OCI-LY1 (cell line): ENCODE results near the gene DYNC1LI1.

ENCODE experiments used
- H2AFZ ChIP-seq: fragments of 200-600 bp; sonication (generic), shearing (Covaris generic); 2 replicates; pipeline ENCODE4 v1.6.0; 2014; ENCODE audit warnings: antibody characterized with exemption, mild to moderate bottlenecking, low read length
- H3F3A ChIP-seq: fragments of 200-600 bp; sonication (generic), shearing (Covaris generic); 2 replicates; pipeline ENCODE4 v1.6.0; 2014; ENCODE audit warnings: mild to moderate bottlenecking, antibody characterized with exemption, low read length, moderate library complexity; ENCODE audit not compliant: insufficient read depth
- H3K27ac ChIP-seq: fragments of 200-600 bp; sonication (generic); 2 replicates; pipeline ENCODE4 v1.5.1; 2014; ENCODE audit warnings: low read length, mixed run types, mild to moderate bottlenecking, low read depth; ENCODE audit not compliant: poor library complexity, severe bottlenecking
- H3K27me3 ChIP-seq: fragments of 200-600 bp; sonication (generic); 2 replicates; pipeline ENCODE4 v1.6.0; 2014; ENCODE audit warnings: antibody characterized with exemption, mild to moderate bottlenecking, low read length, moderate library complexity; ENCODE audit not compliant: insufficient read depth
- H3K36me3 ChIP-seq: fragments of 200-600 bp; sonication (generic); 2 replicates; pipeline ENCODE4 v1.6.1; 2014; ENCODE audit warnings: mild to moderate bottlenecking, antibody characterized with exemption, low read length, moderate library complexity, mixed read lengths; ENCODE audit not compliant: insufficient read depth
- H3K4me1 ChIP-seq: fragments of 200-600 bp; sonication (generic); 2 replicates; pipeline ENCODE4 v1.5.1; 2014; ENCODE audit warnings: mild to moderate bottlenecking, low read length, moderate library complexity; ENCODE audit not compliant: insufficient read depth, severe bottlenecking
- H3K4me2 ChIP-seq: fragments of 200-600 bp; sonication (generic), shearing (Covaris generic); 2 replicates; pipeline ENCODE4 v1.6.1; 2014; ENCODE audit warnings: low read length
- H3K4me3 ChIP-seq: fragments of 200-600 bp; sonication (generic); 2 replicates; pipeline ENCODE4 v1.5.1; 2014; ENCODE audit warnings: low read length, low read depth, mild to moderate bottlenecking, mixed read lengths; ENCODE audit not compliant: poor library complexity, severe bottlenecking
- H3K79me2 ChIP-seq: fragments of 200-600 bp; shearing (Covaris generic); 2 replicates; pipeline ENCODE4 v1.6.1; 2016; ENCODE audit warnings: mixed run types, low read length, mixed read lengths; ENCODE audit not compliant: insufficient read depth
- H3K9ac ChIP-seq: fragments of 200-600 bp; sonication (generic), shearing (Covaris generic); 2 replicates; pipeline ENCODE4 v1.6.1; 2014; ENCODE audit warnings: mild to moderate bottlenecking, low read length, mixed read lengths
- H3K9me2 ChIP-seq: fragments of 200-600 bp; sonication (generic), shearing (Covaris generic); 2 replicates; pipeline ENCODE4 v1.6.1; 2014; ENCODE audit warnings: low read depth, mild to moderate bottlenecking, low read length, mixed read lengths
- H3K9me3 ChIP-seq: fragments of 200-600 bp; shearing (Covaris generic); 2 replicates; pipeline ENCODE4 v1.6.1; 2014; ENCODE audit warnings: low read length, mixed read lengths
- H4K20me1 ChIP-seq: fragments of 200-600 bp; sonication (generic), shearing (Covaris generic); 2 replicates; pipeline ENCODE4 v1.6.0; 2016; ENCODE audit warnings: mild to moderate bottlenecking, low read length; ENCODE audit not compliant: insufficient read depth
- CTCF ChIP-seq: fragments of 200-600 bp; sonication (generic), shearing (Covaris generic); IDR thresholded peaks from 2 replicates; pipeline ENCODE4 v1.5.1; 2017; ENCODE audit warnings: mild to moderate bottlenecking, antibody characterized with exemption, low read length, moderate library complexity, mixed read lengths
- EZH2 ChIP-seq: fragments of 200-600 bp; sonication (generic), shearing (Covaris generic); IDR thresholded peaks from 2 replicates; pipeline ENCODE4 v1.8.0; 2017; ENCODE audit warnings: borderline replicate concordance, mixed run types, mild to moderate bottlenecking, antibody characterized with exemption, low read length, moderate library complexity, mixed read lengths

DYNC1LI1 gene

DNA sequence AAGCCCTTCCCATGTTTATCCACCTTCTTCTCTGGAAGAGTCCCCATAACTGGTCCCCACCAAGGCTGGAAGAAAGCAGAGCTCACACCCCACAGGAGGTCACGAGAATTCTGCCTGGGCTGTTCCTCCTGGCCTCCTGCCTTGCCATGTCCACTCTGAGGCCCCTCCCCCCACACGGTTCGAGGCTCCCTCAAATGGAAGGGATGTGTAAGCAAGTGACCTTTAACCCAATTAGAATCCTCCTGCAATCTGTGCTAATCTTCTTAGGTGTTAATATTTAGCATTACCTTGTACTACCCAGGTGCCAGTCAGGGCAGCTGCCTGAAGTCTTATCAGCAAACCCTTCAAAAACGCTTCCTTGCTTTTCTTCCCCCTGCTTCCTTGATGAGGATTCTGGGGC, 32.4 kb upstream of the DYNC1LI1 start:
- Histone ChIP-seq H3K9me2 (no peaks in the 10 kb centered on the region), H3K9ac (no peak overlapping the region), H4K20me1 (no peaks in the 10 kb centered on the region), H3K9me3 (no peaks in the 10 kb centered on the region), H3F3A (no peaks in the 10 kb centered on the region), H3K27ac (no peak overlapping the region), H2AFZ (no peak overlapping the region), H3K4me3 (no peak overlapping the region), H3K4me1 (no peaks in the 10 kb centered on the region), H3K27me3 (no peaks in the 10 kb centered on the region), H3K36me3 (no peaks in the 10 kb centered on the region; the same call in 1 of the 2 replicates), H3K79me2 (no peaks in the 10 kb centered on the region), H3K4me2 (no peak overlapping the region)
- no peak for TF ChIP-seq CTCF
- TF ChIP-seq EZH2: no peak

- no peak overlapping the region for H3K9ac ChIP-seq
- H3F3A ChIP-seq: no peaks in the 10 kb centered on the region
- no peak overlapping the region for H2AFZ ChIP-seq
- no peaks in the 10 kb centered on the region for H3K9me3 ChIP-seq
- no peak overlapping the region for H3K27ac ChIP-seq
- H3K36me3 ChIP-seq: no peaks in the 10 kb centered on the region
- no peak overlapping the region for H3K4me3 ChIP-seq
- no peaks in the 10 kb centered on the region for H3K79me2 ChIP-seq
- TF ChIP-seq EZH2: no peak
- no peak for TF ChIP-seq CTCF
- no peaks in the 10 kb centered on the region for H3K27me3 ChIP-seq
- H3K9me2 ChIP-seq: no peaks in the 10 kb centered on the region
- H3K4me1 ChIP-seq: no peaks in the 10 kb centered on the region
- H4K20me1 ChIP-seq: no peaks in the 10 kb centered on the region
- no peak overlapping the region for H3K4me2 ChIP-seq
These were observed 31.5 kb upstream of the DYNC1LI1 start for GRCh38 chr3:32602206-32602605.

DNA sequence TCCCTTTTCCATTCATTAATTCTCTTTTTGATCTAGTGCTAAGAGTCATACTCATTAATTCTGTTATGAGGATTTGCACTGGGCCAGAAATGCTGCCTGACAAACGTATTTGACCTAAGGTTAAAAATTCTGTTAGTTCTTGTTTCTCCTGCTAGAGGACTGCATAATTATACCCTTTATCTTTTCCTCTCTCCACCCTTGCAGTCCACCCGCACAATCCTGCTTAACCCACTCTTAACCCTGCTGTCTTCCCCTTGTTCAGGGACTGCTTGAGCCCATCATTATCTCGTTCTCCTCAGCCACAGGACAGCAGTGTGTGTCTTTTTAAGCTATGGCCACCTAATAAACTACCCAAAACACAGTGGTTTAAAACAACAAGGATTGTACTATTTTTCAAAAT, 31.1 kb upstream of the DYNC1LI1 start:
- no peaks in the 10 kb centered on the region for H3K9me3 ChIP-seq

More for the DNA sequence above, 31.1 kb upstream of the DYNC1LI1 start:
- no peak overlapping the region for H3K4me2 ChIP-seq
- no peaks in the 10 kb centered on the region for H3K4me1 ChIP-seq
- H4K20me1 ChIP-seq: no peaks in the 10 kb centered on the region
- H3K9ac ChIP-seq: no peak overlapping the region
- no peaks in the 10 kb centered on the region for H3K79me2 ChIP-seq
- TF ChIP-seq EZH2 (no peak), CTCF (no peak)
- H2AFZ ChIP-seq: no peak overlapping the region
- H3F3A ChIP-seq: no peaks in the 10 kb centered on the region
- no peaks in the 10 kb centered on the region for H3K27me3 ChIP-seq
- H3K4me3 ChIP-seq: no peak overlapping the region
- H3K27ac ChIP-seq: no peak overlapping the region
- no peaks in the 10 kb centered on the region for H3K36me3 ChIP-seq
- H3K9me2 ChIP-seq: no peaks in the 10 kb centered on the region
